ENCODE data around the gene RAPGEF2. TPM values are rescaled to one million over a fixed set of nuclear protein-coding genes. Genes with fewer than 3 reads are reported as not detected.

Gene RAPGEF2
- total and polyA plus RNA-seq, 10 donors = 4.4 to 115 (median 91.0) TPM

DNA sequence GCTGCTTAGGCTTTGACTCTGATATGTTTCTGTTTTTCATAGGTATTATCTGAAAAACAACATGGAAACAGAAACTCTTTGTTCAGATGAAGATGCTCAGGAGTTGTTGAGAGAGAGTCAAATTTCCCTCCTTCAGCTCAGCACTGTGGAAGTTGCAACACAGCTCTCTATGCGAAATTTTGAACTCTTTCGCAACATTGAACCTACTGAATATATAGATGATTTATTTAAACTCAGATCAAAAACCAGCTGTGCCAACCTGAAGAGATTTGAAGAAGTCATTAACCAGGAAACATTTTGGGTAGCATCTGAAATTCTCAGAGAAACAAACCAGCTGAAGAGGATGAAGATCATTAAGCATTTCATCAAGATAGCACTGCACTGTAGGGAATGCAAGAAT is 238.6 kb downstream of the RAPGEF2 start:
- no peak overlapping the region for H3K4me3 ChIP-seq
- H3K9me3 ChIP-seq = no peaks in the 10 kb centered on the region
- WGBS, 5 donors = 61 to 86% (median 78%) methylated on average over 2 of the region's 2 CpGs
- no peaks in the 10 kb centered on the region for H3K4me1 ChIP-seq
- H3K36me3 ChIP-seq = peaks cover 0 to 91% (median 60%) of the 10 kb centered on the region in 6 donors
- intact Hi-C loops (cut with DNase I; ENCODE audit: low total_unique reads) = no loop called here
- no peak for DNase-seq
- H3K27ac ChIP-seq = no peak overlapping the region
- TF ChIP-seq CTCF (IDR thresholded peaks at IDR 0.05 in 8 of 11, conservative IDR thresholded peaks at IDR 0.05 in 3 of 11) = no peak
- no peak for TF ChIP-seq POLR2A (IDR thresholded peaks at IDR 0.05)
- no peak for TF ChIP-seq POLR2AphosphoS5 (IDR thresholded peaks at IDR 0.05)
- H3K27me3 ChIP-seq (replicated peaks in 1 of 7) = no peaks in the 10 kb centered on the region

- Histone ChIP-seq H3K4me3 (no peak overlapping the region), H3K9me3 (no peaks in the 10 kb centered on the region), H3K27me3 (replicated peaks in 1 of 7) (no peaks in the 10 kb centered on the region), H3K36me3 (peaks cover 0 to 99% (median 68%) of the 10 kb centered on the region in 6 donors), H3K27ac (no peak overlapping the region), H3K4me1 (no peaks in the 10 kb centered on the region)
- intact Hi-C loops (cut with DNase I; ENCODE audit: low total_unique reads) = no loop called here
- WGBS, 5 donors = 79 to 94% (median 88%) methylated on average over 3 of the region's 3 CpGs
- DNase-seq = no peak
- no peak for TF ChIP-seq CTCF (IDR thresholded peaks at IDR 0.05 in 8 of 11, conservative IDR thresholded peaks at IDR 0.05 in 3 of 11)
- TF ChIP-seq POLR2A (IDR thresholded peaks at IDR 0.05) = no peak
- no peak for TF ChIP-seq POLR2AphosphoS5 (IDR thresholded peaks at IDR 0.05)
Measured at GRCh38 chr4:159342374-159342773, 239.5 kb downstream of the RAPGEF2 start.

DNA sequence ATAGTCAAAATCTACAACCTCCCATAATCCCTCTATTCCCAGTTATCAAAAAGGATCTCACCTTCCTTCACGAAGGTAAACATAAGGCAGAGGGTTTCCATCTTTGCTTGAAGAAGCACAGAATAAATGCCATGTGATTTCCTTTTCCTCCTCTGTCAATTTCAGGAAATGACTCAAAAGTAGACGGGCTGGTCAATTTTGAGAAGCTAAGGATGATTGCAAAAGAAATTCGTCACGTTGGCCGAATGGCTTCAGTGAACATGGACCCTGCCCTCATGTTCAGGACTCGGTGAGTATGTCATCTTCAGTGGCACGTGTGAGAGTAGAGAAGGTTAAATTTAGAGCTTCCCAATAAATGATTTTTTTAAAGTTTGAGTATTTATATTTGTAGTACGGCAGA is 240.2 kb downstream of the RAPGEF2 start:
- TF ChIP-seq CTCF (IDR thresholded peaks at IDR 0.05 in 8 of 11, conservative IDR thresholded peaks at IDR 0.05 in 3 of 11) (no peak), POLR2A (IDR thresholded peaks at IDR 0.05) (no peak), POLR2AphosphoS5 (IDR thresholded peaks at IDR 0.05) (no peak)
- Histone ChIP-seq H3K27me3 (replicated peaks in 1 of 7) (no peaks in the 10 kb centered on the region), H3K4me3 (no peak overlapping the region), H3K4me1 (no peaks in the 10 kb centered on the region), H3K9me3 (no peaks in the 10 kb centered on the region), H3K27ac (no peak overlapping the region), H3K36me3 (peaks cover 0 to 99% (median 71%) of the 10 kb centered on the region in 6 donors)
- intact Hi-C loops (cut with DNase I; ENCODE audit: low total_unique reads) = no loop called here
- WGBS, 5 donors = 64 to 89% (median 74%) methylated on average over 8 of the region's 8 CpGs
- DNase-seq = no peak

DNA sequence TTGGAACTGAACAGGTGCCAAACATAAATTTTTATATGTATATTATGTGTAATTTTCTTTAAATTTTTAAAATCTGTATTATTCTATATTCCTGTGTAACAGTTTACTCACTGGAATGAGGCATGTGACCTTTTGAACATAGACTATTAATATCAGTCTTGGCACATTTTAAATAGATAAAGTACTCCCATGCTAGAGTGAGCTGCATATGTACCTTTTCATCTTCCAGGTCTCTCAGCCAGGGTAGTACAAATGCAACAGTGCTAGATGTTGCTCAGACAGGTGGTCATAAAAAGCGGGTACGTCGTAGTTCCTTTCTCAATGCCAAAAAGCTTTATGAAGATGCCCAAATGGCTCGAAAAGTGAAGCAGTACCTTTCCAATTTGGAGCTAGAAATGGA is 242.0 kb downstream of the RAPGEF2 start:
- Histone ChIP-seq H3K36me3 (peaks cover 0 to 99% (median 62%) of the 10 kb centered on the region in 6 donors), H3K27me3 (replicated peaks in 1 of 7) (no peaks in the 10 kb centered on the region), H3K27ac (no peak overlapping the region), H3K4me1 (no peaks in the 10 kb centered on the region), H3K4me3 (no peak overlapping the region), H3K9me3 (no peaks in the 10 kb centered on the region)
- no peak for DNase-seq
- 94 to 99% (median 96%) methylated on average over 4 of the region's 4 CpGs for WGBS, 5 donors
- intact Hi-C loops (cut with DNase I; ENCODE audit: low total_unique reads) = no loop called here
- TF ChIP-seq CTCF (IDR thresholded peaks at IDR 0.05 in 8 of 11, conservative IDR thresholded peaks at IDR 0.05 in 3 of 11) = no peak
- TF ChIP-seq POLR2A (IDR thresholded peaks at IDR 0.05) = no peak
- TF ChIP-seq POLR2AphosphoS5 (IDR thresholded peaks at IDR 0.05) = no peak

Measured in spleen (tissue), 11 donors.